Tibial nerve (tissue), 4 donors: ENCODE results near the gene EGLN3. TPM values are rescaled to one million over a fixed set of nuclear protein-coding genes. Genes with fewer than 3 reads are reported as not detected.

ENCODE experiments used
- DNase-seq, 2 donors: peaks; one replicate each; pipeline ENCODE4 v3.0.0-alpha.2; 2019; ENCODE audit warnings: low spot score in 2 of 2
- H3K27ac ChIP-seq, 4 donors: fragments of 200-600 bp; sonication (generic) in 3 of 4; one replicate each; pipeline ENCODE4 v1.5.1; 2017 to 2019; ENCODE audit warnings: mild to moderate bottlenecking in 1 of 4
- H3K27me3 ChIP-seq, 2 donors: fragments of 200-600 bp; sonication (generic) in 1 of 2; one replicate each; pipeline versions ENCODE4 v1.5.1 to v1.6.0; 2017 to 2019
- H3K36me3 ChIP-seq, 3 donors: fragments of 200-600 bp; sonication (generic); one replicate each; pipeline ENCODE4 v1.5.1; 2018 to 2019
- H3K4me1 ChIP-seq, 4 donors: fragments of 200-600 bp; sonication (generic) in 3 of 4; one replicate each; pipeline ENCODE4 v1.5.1; 2017 to 2019
- H3K4me3 ChIP-seq, 4 donors: fragments of 200-600 bp; sonication (generic) in 3 of 4; one replicate each; pipeline ENCODE4 v1.5.1; 2017 to 2019; ENCODE audit warnings: mild to moderate bottlenecking in 1 of 4, moderate library complexity in 1 of 4
- H3K9me3 ChIP-seq, 4 donors: fragments of 200-600 bp; sonication (generic) in 3 of 4; one replicate each; pipeline ENCODE4 v1.5.1; 2017 to 2019
- EP300 ChIP-seq, 2 donors: sonication (generic); formaldehyde crosslinking; IDR thresholded peaks; one replicate each; pipeline ENCODE4 v1.6.1; 2017; ENCODE audit warnings: antibody characterized with exemption in 2 of 2, mild to moderate bottlenecking in 1 of 2
- POLR2A ChIP-seq, 2 donors: fragments of 450-650 bp; IDR thresholded peaks; one replicate each; pipeline ENCODE4 v1.6.1; 2017; ENCODE audit warnings: antibody characterized with exemption in 2 of 2, mild to moderate bottlenecking in 2 of 2, moderate library complexity in 2 of 2
- WGBS, 2 donors: methylation state at CpG; one replicate each; pipeline ENCODE4 v1.1.5; 2018; 5-methylcytosine and 5-hydroxymethylcytosine counted together
- total RNA-seq, 4 donors: library from RNA; depleted of rRNA; stranded (reverse); fragments of >200 nt; gene quantifications; one replicate each; pipeline ENCODE4 v1.1.0, GENCODE V29; 2016
- TF ChIP-seq, protein P1 (sequence below), 5 experiments: fragments of 200-600 bp in 3 of 5; fragments of 450-650 bp in 2 of 5; sonication (generic) in 3 of 5; IDR thresholded peaks; one replicate each; pipeline ENCODE4 v1.5.1; 2016 to 2019; ENCODE audit warnings: antibody characterized with exemption in 5 of 5, mild to moderate bottlenecking in 3 of 5, moderate library complexity in 2 of 5

The EGLN3 gene
- total RNA-seq, 4 donors from 2014 or later = 6.9 to 9.2 (median 7.9) TPM

DNA sequence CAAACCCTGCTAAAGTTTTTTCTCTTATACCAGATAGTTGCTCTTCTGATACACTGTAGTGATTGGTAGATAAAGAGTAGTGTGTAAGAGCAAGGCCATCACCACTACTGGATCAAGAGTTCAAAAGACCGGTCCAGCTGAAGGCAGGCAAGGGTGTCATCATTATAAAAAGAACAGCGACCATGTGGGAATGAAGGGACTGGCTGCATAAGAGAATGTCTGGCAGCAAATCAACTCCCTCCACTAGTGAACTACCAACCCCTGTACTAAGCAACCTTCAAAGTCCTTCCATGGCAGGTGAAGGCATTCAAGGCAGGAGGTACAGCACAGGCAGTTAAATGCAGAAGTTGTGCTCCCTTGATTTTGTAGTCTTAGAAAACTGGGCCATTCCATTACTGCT lies 53.5 kb downstream of the EGLN3 start:
- no peak for TF ChIP-seq POLR2A (IDR thresholded peaks at IDR 0.05)
- no peak for TF ChIP-seq EP300 (IDR thresholded peaks at IDR 0.05)
- TF ChIP-seq, protein P1, sequence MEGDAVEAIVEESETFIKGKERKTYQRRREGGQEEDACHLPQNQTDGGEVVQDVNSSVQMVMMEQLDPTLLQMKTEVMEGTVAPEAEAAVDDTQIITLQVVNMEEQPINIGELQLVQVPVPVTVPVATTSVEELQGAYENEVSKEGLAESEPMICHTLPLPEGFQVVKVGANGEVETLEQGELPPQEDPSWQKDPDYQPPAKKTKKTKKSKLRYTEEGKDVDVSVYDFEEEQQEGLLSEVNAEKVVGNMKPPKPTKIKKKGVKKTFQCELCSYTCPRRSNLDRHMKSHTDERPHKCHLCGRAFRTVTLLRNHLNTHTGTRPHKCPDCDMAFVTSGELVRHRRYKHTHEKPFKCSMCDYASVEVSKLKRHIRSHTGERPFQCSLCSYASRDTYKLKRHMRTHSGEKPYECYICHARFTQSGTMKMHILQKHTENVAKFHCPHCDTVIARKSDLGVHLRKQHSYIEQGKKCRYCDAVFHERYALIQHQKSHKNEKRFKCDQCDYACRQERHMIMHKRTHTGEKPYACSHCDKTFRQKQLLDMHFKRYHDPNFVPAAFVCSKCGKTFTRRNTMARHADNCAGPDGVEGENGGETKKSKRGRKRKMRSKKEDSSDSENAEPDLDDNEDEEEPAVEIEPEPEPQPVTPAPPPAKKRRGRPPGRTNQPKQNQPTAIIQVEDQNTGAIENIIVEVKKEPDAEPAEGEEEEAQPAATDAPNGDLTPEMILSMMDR (IDR thresholded peaks at IDR 0.05) = no peak
- no peak for DNase-seq
- H3K9me3 ChIP-seq = peaks cover 0 to 13% (median 3%) of the 10 kb centered on the region in 4 donors
- 66 to 81% methylated on average over 2 of the region's 2 CpGs for WGBS, 2 donors
- no peak overlapping the region for H3K27ac ChIP-seq
- no peak overlapping the region for H3K4me3 ChIP-seq
- H3K36me3 ChIP-seq = no peaks in the 10 kb centered on the region
- no peaks in the 10 kb centered on the region for H3K27me3 ChIP-seq
- H3K4me1 ChIP-seq = no peaks in the 10 kb centered on the region

DNA sequence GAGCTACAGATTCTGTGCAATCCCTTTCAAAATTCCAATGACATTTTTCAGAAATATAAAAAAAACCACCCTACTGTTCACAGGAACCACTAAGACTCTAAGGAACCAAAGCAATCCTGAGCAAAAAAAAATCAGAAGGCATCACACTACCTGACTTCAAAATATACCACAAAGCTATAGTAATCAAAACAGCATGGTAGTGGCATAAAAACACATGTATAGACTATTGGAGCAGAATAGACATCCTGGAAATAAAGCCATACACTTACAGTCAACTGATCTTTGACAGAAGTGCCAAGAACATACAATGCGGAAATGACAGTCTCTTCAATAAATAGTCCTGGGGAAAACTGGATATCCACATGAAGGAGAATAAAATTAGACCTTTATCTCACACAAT lies 56.5 kb downstream of the EGLN3 start:
- TF ChIP-seq EP300 (IDR thresholded peaks at IDR 0.05) (no peak), POLR2A (IDR thresholded peaks at IDR 0.05) (no peak)
- TF ChIP-seq, protein P1 (IDR thresholded peaks at IDR 0.05) = no peak

DNA sequence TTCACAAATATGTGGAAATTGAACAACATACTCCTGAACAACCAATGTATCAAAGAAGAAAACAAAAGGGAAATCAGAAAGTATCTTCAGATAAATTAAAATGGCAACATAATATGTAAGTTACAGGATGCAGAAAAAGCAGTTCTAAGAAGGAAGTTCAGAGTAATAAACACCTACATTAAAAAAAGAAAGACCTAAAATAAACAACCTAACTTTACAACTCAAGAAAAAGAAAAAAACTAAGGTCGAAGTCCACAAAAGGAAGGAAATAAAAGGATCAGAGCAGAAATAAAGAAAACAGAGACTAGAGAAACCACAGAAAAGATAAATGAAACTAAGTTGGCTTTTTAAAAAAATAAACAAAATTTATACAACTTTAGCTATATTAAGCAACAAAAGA lies 59.2 kb downstream of the EGLN3 start:
- H3K9me3 ChIP-seq = peaks cover 0 to 17% (median 3%) of the 10 kb centered on the region in 4 donors
- TF ChIP-seq, protein P1 (IDR thresholded peaks at IDR 0.05) = no peak
- TF ChIP-seq EP300 (IDR thresholded peaks at IDR 0.05) (no peak), POLR2A (IDR thresholded peaks at IDR 0.05) (no peak)
- H3K4me3 ChIP-seq = no peak overlapping the region
- no peaks in the 10 kb centered on the region for H3K36me3 ChIP-seq
- no peak for DNase-seq
- H3K4me1 ChIP-seq = no peaks in the 10 kb centered on the region
- H3K27ac ChIP-seq = no peak overlapping the region
- H3K27me3 ChIP-seq = no peaks in the 10 kb centered on the region
- WGBS, 2 donors = 57 to 67% methylated on average over 1 of the region's 1 CpG

More for the DNA sequence above, 56.5 kb downstream of the EGLN3 start:
- DNase-seq = no peak
- Histone ChIP-seq H3K27me3 (no peaks in the 10 kb centered on the region), H3K27ac (no peak overlapping the region), H3K9me3 (peaks cover 0 to 13% (median 3%) of the 10 kb centered on the region in 4 donors), H3K4me3 (no peak overlapping the region), H3K4me1 (no peaks in the 10 kb centered on the region), H3K36me3 (no peaks in the 10 kb centered on the region)
- 93 to 100% methylated on average over 1 of the region's 1 CpG for WGBS, 2 donors

DNA sequence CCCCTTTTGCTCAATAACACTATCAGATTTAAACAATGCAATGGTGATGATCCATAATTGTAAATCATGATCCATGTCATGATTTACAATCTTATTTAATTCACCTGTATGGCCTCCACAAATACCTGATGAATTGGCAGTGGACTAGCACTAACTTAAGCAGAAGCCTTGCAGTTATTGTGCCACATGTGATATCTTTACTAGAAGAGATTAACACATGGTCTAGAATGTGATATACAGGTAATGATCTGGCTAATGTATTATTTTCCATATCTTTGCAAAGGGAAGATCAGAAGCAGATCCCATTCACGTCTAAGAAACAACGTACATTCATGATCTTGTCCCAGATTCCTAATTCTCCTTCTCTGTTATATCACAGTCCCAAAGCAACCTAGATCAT lies 66.0 kb downstream of the EGLN3 start:
- H3K36me3 ChIP-seq = no peaks in the 10 kb centered on the region
- H3K4me1 ChIP-seq = no peaks in the 10 kb centered on the region
- peaks cover 0 to 4% (median 0%) of the 10 kb centered on the region in 4 donors for H3K9me3 ChIP-seq
- DNase-seq = no peak
- no peak overlapping the region for H3K27ac ChIP-seq
- 91 to 96% methylated on average over 2 of the region's 2 CpGs for WGBS, 2 donors
- TF ChIP-seq, protein P1 (IDR thresholded peaks at IDR 0.05) = no peak
- TF ChIP-seq EP300 (IDR thresholded peaks at IDR 0.05) (no peak), POLR2A (IDR thresholded peaks at IDR 0.05) (no peak)
- H3K27me3 ChIP-seq = no peaks in the 10 kb centered on the region
- no peak overlapping the region for H3K4me3 ChIP-seq

DNA sequence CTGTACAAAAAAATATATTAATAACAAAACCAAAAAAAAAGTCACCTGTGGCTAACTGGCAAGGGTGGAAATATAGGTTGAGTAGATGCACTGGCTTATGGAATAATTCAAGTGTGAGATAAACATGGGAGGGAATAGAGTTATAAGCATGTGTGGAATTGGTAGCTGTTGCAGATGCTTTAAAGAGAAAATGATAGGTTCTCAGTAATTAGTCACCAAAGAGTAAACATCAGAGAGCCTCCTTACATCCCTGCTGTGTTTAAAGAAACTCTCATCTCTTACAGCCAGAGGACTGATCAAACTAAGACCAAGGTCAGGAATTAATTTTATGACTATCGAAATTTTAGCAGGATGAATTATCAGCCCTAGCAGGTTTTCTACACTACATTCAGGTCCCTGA lies 70.5 kb downstream of the EGLN3 start:
- WGBS, 2 donors = 89 to 93% methylated on average over 1 of the region's 1 CpG
- Histone ChIP-seq H3K36me3 (no peaks in the 10 kb centered on the region), H3K27ac (no peak overlapping the region), H3K27me3 (no peaks in the 10 kb centered on the region), H3K4me1 (no peaks in the 10 kb centered on the region), H3K9me3 (peaks cover 0 to 30% (median 4%) of the 10 kb centered on the region in 4 donors), H3K4me3 (no peak overlapping the region)
- no peak for TF ChIP-seq EP300 (IDR thresholded peaks at IDR 0.05)
- no peak for TF ChIP-seq POLR2A (IDR thresholded peaks at IDR 0.05)
- TF ChIP-seq, protein P1 (IDR thresholded peaks at IDR 0.05) = no peak
- no peak for DNase-seq
